Vagina (tissue), 2 donors: ENCODE measurements around the gene SH2D6. TPM values are rescaled to one million over a fixed set of nuclear protein-coding genes. Genes with fewer than 3 reads are reported as not detected.
"Not testable (repeated sequence)": the region's sequence is repeated elsewhere in the genome, so short reads cannot be mapped to it uniquely, and the experiment has no call there.

Source experiments
- DNase-seq, 2 donors: peaks; one replicate each; pipeline ENCODE4 v3.0.0-alpha.2; 2017; ENCODE audit errors: extremely low spot score in 2 of 2
- H3K27ac ChIP-seq: fragments of 200-600 bp; sonication (generic); one replicate; pipeline ENCODE4 v1.5.1; 2019
- H3K27me3 ChIP-seq: fragments of 200-600 bp; sonication (generic); one replicate; pipeline ENCODE4 v1.5.1; 2019
- H3K36me3 ChIP-seq, 2 donors: fragments of 200-600 bp; sonication (generic); one replicate each; pipeline ENCODE4 v1.5.1; 2017 to 2019
- H3K4me1 ChIP-seq: fragments of 200-600 bp; sonication (generic); one replicate; pipeline ENCODE4 v1.5.1; 2019
- H3K4me3 ChIP-seq, 2 donors: fragments of 200-600 bp; sonication (generic); 1 replicate in 1 of 2; 2 replicates in 1 of 2; pipeline ENCODE4 v1.5.1; 2016 to 2019
- H3K9me3 ChIP-seq: fragments of 200-600 bp; sonication (generic); one replicate; pipeline ENCODE4 v1.5.1; 2019
- CTCF ChIP-seq, 3 experiments: fragments of 450-650 bp in 2 of 3; fragments of 200-600 bp in 1 of 3; sonication (generic) in 1 of 3; IDR thresholded peaks; one replicate each; pipeline ENCODE4 v1.5.1; 2017 to 2019; ENCODE audit warnings: antibody characterized with exemption in 3 of 3, mild to moderate bottlenecking in 2 of 3, moderate library complexity in 2 of 3
- POLR2A ChIP-seq, 2 donors: fragments of 450-650 bp; IDR thresholded peaks; one replicate each; pipeline ENCODE4 v1.6.1; 2017; ENCODE audit warnings: antibody characterized with exemption in 2 of 2, mild to moderate bottlenecking in 2 of 2, moderate library complexity in 2 of 2
- POLR2AphosphoS5 ChIP-seq, 2 donors: sonication (generic); formaldehyde crosslinking; IDR thresholded peaks; one replicate each; pipeline ENCODE4 v1.9.0; 2017; ENCODE audit warnings: antibody characterized with exemption in 2 of 2, mild to moderate bottlenecking in 2 of 2, low read depth in 1 of 2; ENCODE audit not compliant: insufficient read depth in 1 of 2
- intact Hi-C: fragments of 100-400 bp; cut with DNase I; formaldehyde crosslinking; loops from one replicate; pipeline ENCODE4 v1.15.1; 2023
- total RNA-seq: library from RNA; depleted of rRNA; stranded (reverse); fragments of >200 nt; gene quantifications from one replicate; pipeline ENCODE4 v1.2.3, GENCODE V29; 2016

SH2D6 gene
- total RNA-seq, 1 donor from 2014 or later, result not detected

GRCh38 chr2:85376291-85377065 lies 42.0 kb upstream of the SH2D6 start:
- no peaks in the 10 kb centered on the region for H3K9me3 ChIP-seq
- no peak overlapping the region for H3K4me3 ChIP-seq
- no peak for TF ChIP-seq POLR2AphosphoS5 (IDR thresholded peaks at IDR 0.05; ENCODE audit: insufficient read depth in 1 of 2, low read depth in 1 of 2)
- TF ChIP-seq POLR2A (IDR thresholded peaks at IDR 0.05), result no peak
- TF ChIP-seq CTCF (IDR thresholded peaks at IDR 0.05), result no peak
- peaks cover 3 to 30% of the 10 kb centered on the region in 2 donors for H3K36me3 ChIP-seq
- no peaks in the 10 kb centered on the region for H3K27me3 ChIP-seq
- intact Hi-C loops, result no loop called here
- no peak for DNase-seq
- H3K27ac ChIP-seq, result peak overlapping the region; percentile 1
- H3K4me1 ChIP-seq, result peaks cover 7% of the 10 kb centered on the region

- Histone ChIP-seq H3K4me1 (peaks cover 7% of the 10 kb centered on the region), H3K4me3 (no peak overlapping the region), H3K27ac (no peak overlapping the region), H3K27me3 (no peaks in the 10 kb centered on the region), H3K9me3 (no peaks in the 10 kb centered on the region), H3K36me3 (peaks cover 3 to 27% of the 10 kb centered on the region in 2 donors)
- intact Hi-C loops, result no loop called here
- no peak for DNase-seq
- TF ChIP-seq POLR2A (IDR thresholded peaks at IDR 0.05), result no peak
- no peak for TF ChIP-seq CTCF (IDR thresholded peaks at IDR 0.05)
- TF ChIP-seq POLR2AphosphoS5 (IDR thresholded peaks at IDR 0.05; ENCODE audit: insufficient read depth in 1 of 2, low read depth in 1 of 2), result no peak
Measured at GRCh38 chr2:85377083-85377482, 41.4 kb upstream of the SH2D6 start.

- Histone ChIP-seq H3K36me3 (peaks cover 3 to 27% of the 10 kb centered on the region in 2 donors), H3K4me1 (peaks cover 7% of the 10 kb centered on the region), H3K4me3 (no peak overlapping the region), H3K27ac (no peak overlapping the region), H3K27me3 (no peaks in the 10 kb centered on the region), H3K9me3 (no peaks in the 10 kb centered on the region)
- DNase-seq, result no peak
- intact Hi-C loops, result no loop called here
- TF ChIP-seq POLR2AphosphoS5 (IDR thresholded peaks at IDR 0.05; ENCODE audit: insufficient read depth in 1 of 2, low read depth in 1 of 2), result no peak
- TF ChIP-seq CTCF (IDR thresholded peaks at IDR 0.05), result no peak
- TF ChIP-seq POLR2A (IDR thresholded peaks at IDR 0.05), result no peak
Measured at GRCh38 chr2:85378257-85378656, 40.3 kb upstream of the SH2D6 start.

GRCh38 chr2:85380048-85380447 lies 38.5 kb upstream of the SH2D6 start:
- Histone ChIP-seq H3K27ac (no peak overlapping the region), H3K9me3 (no peaks in the 10 kb centered on the region), H3K27me3 (no peaks in the 10 kb centered on the region), H3K36me3 (peaks cover 3 to 33% of the 10 kb centered on the region in 2 donors), H3K4me3 (no peak overlapping the region), H3K4me1 (peaks cover 7% of the 10 kb centered on the region)
- no peak for DNase-seq
- intact Hi-C loops, result no loop called here
- TF ChIP-seq CTCF (IDR thresholded peaks at IDR 0.05), result no peak
- TF ChIP-seq POLR2AphosphoS5 (IDR thresholded peaks at IDR 0.05; ENCODE audit: insufficient read depth in 1 of 2, low read depth in 1 of 2), result no peak
- no peak for TF ChIP-seq POLR2A (IDR thresholded peaks at IDR 0.05)

- H3K4me3 ChIP-seq, H3K4me1 ChIP-seq, H3K9me3 ChIP-seq, H3K27me3 ChIP-seq, DNase-seq, H3K27ac ChIP-seq, intact Hi-C loops: not testable (repeated sequence)
- H3K36me3 ChIP-seq, result peaks cover 3 to 53% of the 10 kb centered on the region in 2 donors
Measured at GRCh38 chr2:85383151-85383550, 35.4 kb upstream of the SH2D6 start.
